ENCODE measurements around the gene ESYT2. TPM values are rescaled to one million over a fixed set of nuclear protein-coding genes. Genes with fewer than 3 reads are reported as not detected.
A peak's percentile ranks its signal among the peaks of the same experiment; 100 is the strongest.

Gene ESYT2
- total RNA-seq, 1 experiment from 2014 or later, result 162 TPM

DNA sequence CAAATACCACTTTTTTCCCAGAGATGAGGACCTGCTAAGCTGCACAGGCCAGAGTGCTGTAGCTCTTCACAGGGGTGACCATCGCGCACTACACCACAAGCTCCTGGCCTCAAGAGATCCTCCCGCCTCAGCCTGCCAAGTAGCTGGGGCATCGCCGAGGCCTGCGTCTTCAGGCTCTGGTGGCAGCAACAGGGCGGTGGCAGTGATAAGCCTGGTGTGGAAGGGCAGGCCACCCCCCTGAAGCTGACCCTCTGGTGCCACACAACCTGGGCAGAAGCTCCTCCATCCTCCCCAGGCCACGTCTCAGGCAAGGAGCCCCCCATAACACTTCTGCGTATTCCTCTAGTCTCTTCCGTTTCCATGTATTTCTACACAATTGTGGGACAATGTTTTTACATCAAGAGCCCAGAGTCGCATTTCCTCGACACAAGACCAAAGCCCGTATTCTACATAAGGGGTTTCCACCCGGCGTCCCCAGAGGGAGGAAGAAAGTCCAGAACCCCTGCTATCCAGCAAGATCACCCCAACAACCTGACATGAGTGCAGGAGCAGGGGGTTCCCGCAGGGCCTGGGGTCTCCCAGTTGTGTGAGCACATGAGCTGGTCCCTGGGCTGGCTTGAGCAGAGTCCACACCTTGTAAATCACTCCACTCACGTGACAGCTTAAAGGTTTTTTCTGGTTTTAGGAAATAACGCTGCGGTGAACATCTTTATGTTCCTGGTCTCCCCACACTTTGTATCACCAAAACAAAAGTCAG lies 87.1 kb downstream of the ESYT2 start:
- Histone ChIP-seq H3K27me3 (ENCODE audit: insufficient read depth, low read depth) (no peaks in the 10 kb centered on the region), H3K4me3 (no peak overlapping the region), H3K9me3 (ENCODE audit: insufficient read depth, low read depth) (no peaks in the 10 kb centered on the region), H3K79me2 (ENCODE audit: low read depth) (peaks cover 5% of the 10 kb centered on the region; the same call in 1 of the 2 replicates), H3K4me1 (replicated peaks; ENCODE audit: insufficient read depth) (peaks cover 41% of the 10 kb centered on the region), H3F3A (ENCODE audit: insufficient read depth, low read depth) (peaks cover 43% of the 10 kb centered on the region), H4K20me1 (ENCODE audit: insufficient read depth) (0 out of 2 replicates have a peak, but pooled peaks cover 5% of the 10 kb centered on the region), H3K4me2 (no peak overlapping the region), H2AFZ (no peak overlapping the region), H3K9me2 (ENCODE audit: insufficient read depth) (no peaks in the 10 kb centered on the region), H3K36me3 (ENCODE audit: low read depth) (peaks cover 49% of the 10 kb centered on the region), H3K27ac (peak overlapping the region; percentile 5; the same call in 1 of the 2 replicates)
- intact Hi-C loops (cut with micrococcal nuclease; ENCODE audit: unreplicated experiment), result no loop called here
- POLR2A ChIA-PET (ENCODE audit: unreplicated experiment), result no interaction called here
- peak in 1 of 2 experiments; percentile 19 for DNase-seq
- BruUV-seq (replicated peaks), result no TSS peak
- CTCF ChIA-PET, result interaction anchor here (0.6 kb wide), 1 partner anchor 116 kb away, joined by 5 read pairs; no protein-coding TSS in a partner anchor
- TF ChIP-seq EZH2 (IDR thresholded peaks at IDR 0.05; ENCODE audit: low read depth), result no peak
- TF ChIP-seq CTCF (conservative IDR thresholded peaks at IDR 0.05), result no peak

GRCh38 chr7:158741294-158741666 lies 88.0 kb downstream of the ESYT2 start:
- ChIA-PET POLR2A (ENCODE audit: unreplicated experiment) (no interaction called here), CTCF (interaction anchor here (0.6 kb wide), 1 partner anchor 117 kb away, joined by 5 read pairs; no protein-coding TSS in a partner anchor)
- H3K9me2 ChIP-seq (ENCODE audit: insufficient read depth), result no peaks in the 10 kb centered on the region
- TF ChIP-seq CTCF (conservative IDR thresholded peaks at IDR 0.05) (no peak), EZH2 (IDR thresholded peaks at IDR 0.05; ENCODE audit: low read depth) (no peak)
- no peak overlapping the region for H3K4me3 ChIP-seq
- H3K79me2 ChIP-seq (ENCODE audit: low read depth), result peaks cover 5% of the 10 kb centered on the region; the same call in 1 of the 2 replicates
- H3K4me2 ChIP-seq, result peak overlapping the region; percentile 66
- no peaks in the 10 kb centered on the region for H3K9me3 ChIP-seq (ENCODE audit: insufficient read depth, low read depth)
- H2AFZ ChIP-seq, result no peak overlapping the region
- BruUV-seq (replicated peaks), result no TSS peak
- no peak for DNase-seq
- H3K27ac ChIP-seq, result peak overlapping the region; percentile 84
- peaks cover 41% of the 10 kb centered on the region for H3K4me1 ChIP-seq (replicated peaks; ENCODE audit: insufficient read depth)
- intact Hi-C loops (cut with micrococcal nuclease; ENCODE audit: unreplicated experiment), result loop anchor here (2.0 kb wide), 2 partner anchors 44 to 236 kb away; no protein-coding TSS in a partner anchor
- H3K27me3 ChIP-seq (ENCODE audit: insufficient read depth, low read depth), result no peaks in the 10 kb centered on the region
- 0 out of 2 replicates have a peak, but pooled peaks cover 5% of the 10 kb centered on the region for H4K20me1 ChIP-seq (ENCODE audit: insufficient read depth)
- peaks cover 43% of the 10 kb centered on the region for H3F3A ChIP-seq (ENCODE audit: insufficient read depth, low read depth)
- peaks cover 54% of the 10 kb centered on the region for H3K36me3 ChIP-seq (ENCODE audit: low read depth)

DNA sequence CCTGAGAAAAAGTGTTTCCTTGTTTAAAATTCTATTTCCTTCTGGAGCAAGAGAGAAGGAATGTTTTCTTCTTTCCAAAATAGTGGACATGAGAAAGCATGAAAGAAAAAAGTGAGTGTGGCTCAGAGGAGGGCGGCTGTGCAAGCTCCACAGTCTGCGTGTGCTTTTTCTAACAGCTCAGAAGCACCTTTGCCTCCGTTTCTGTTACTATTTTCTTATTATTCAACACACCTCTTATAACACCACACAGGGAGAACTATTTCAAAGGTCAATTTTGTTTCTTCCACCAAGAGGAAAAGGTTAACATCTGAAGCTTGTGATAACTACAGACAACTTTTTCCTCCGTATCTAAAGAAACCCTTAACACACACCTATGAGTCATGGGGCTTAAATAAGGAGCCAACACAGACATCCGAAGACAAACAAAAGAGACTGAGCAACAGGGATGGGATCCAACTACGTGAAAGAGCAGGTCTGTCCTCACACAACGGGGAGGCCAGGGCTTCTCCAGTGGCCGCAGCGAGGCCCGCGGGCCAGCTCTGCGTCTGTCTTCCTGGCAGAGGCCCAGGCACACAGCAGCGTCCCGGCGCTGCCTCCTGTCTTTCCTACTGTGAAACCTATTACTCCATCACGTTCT lies 88.5 kb downstream of the ESYT2 start:
- Histone ChIP-seq H3K4me3 (peak overlapping the region; percentile 8; the same call in 1 of the 2 replicates), H3K4me1 (replicated peaks; ENCODE audit: insufficient read depth) (peaks cover 41% of the 10 kb centered on the region), H4K20me1 (ENCODE audit: insufficient read depth) (0 out of 2 replicates have a peak, but pooled peaks cover 3% of the 10 kb centered on the region), H3K36me3 (ENCODE audit: low read depth) (peaks cover 53% of the 10 kb centered on the region), H3K4me2 (peak overlapping the region; percentile 66), H3K9me2 (ENCODE audit: insufficient read depth) (no peaks in the 10 kb centered on the region), H3K79me2 (ENCODE audit: low read depth) (peaks cover 5% of the 10 kb centered on the region; the same call in 1 of the 2 replicates), H3F3A (ENCODE audit: insufficient read depth, low read depth) (peaks cover 48% of the 10 kb centered on the region), H2AFZ (no peak overlapping the region), H3K9me3 (ENCODE audit: insufficient read depth, low read depth) (no peaks in the 10 kb centered on the region), H3K27me3 (ENCODE audit: insufficient read depth, low read depth) (no peaks in the 10 kb centered on the region), H3K27ac (peak overlapping the region; percentile 84)
- ChIA-PET CTCF (interaction anchor here (0.6 to 0.9 kb wide), 2 partner anchors 43 to 87 kb away, joined by 3 read pairs; no protein-coding TSS in a partner anchor), POLR2A (ENCODE audit: unreplicated experiment) (no interaction called here)
- TF ChIP-seq EZH2 (IDR thresholded peaks at IDR 0.05; ENCODE audit: low read depth), result no peak
- no peak for TF ChIP-seq CTCF (conservative IDR thresholded peaks at IDR 0.05)
- no TSS peak for BruUV-seq (replicated peaks)
- intact Hi-C loops (cut with micrococcal nuclease; ENCODE audit: unreplicated experiment), result loop anchor here (1.0 to 2.0 kb wide), 3 partner anchors 36 to 236 kb away; partner anchors contain the start of gene NCAPG2
- peak; percentile 62 to 96 for DNase-seq
